K562 (cell line): ENCODE results near the gene ABCB4. TPM values are rescaled to one million over a fixed set of nuclear protein-coding genes. Genes with fewer than 3 reads are reported as not detected.

Experiments
- EZH2 ChIP-seq: IDR thresholded peaks from 2 replicates; pipeline ENCODE4 v1.6.1; 2012; ENCODE audit warnings: low read depth, mild to moderate bottlenecking, inconsistent platforms, low read length, borderline replicate concordance
- GATAD2A ChIP-seq: fragments of 450-650 bp; IDR thresholded peaks from 2 replicates; pipeline ENCODE4 v1.6.1; 2017
- HCFC1 ChIP-seq: IDR thresholded peaks from 2 replicates; pipeline ENCODE4 v1.6.1; 2012; ENCODE audit warnings: low read depth, low read length, improper control_type of control experiment
- NCOR1 ChIP-seq: fragments of 450-650 bp; IDR thresholded peaks from 2 replicates; pipeline ENCODE4 v1.6.1; 2016; ENCODE audit warnings: mild to moderate bottlenecking, moderate library complexity
- NFRKB ChIP-seq: fragments of 450-650 bp; IDR thresholded peaks from 2 replicates; pipeline ENCODE4 v1.6.1; 2016; ENCODE audit warnings: low read depth
- NR2C1 ChIP-seq, 2 experiments: fragments of 450-650 bp; IDR thresholded peaks; 2 replicates each; pipeline ENCODE4 v1.6.1; 2017; ENCODE audit warnings: mild to moderate bottlenecking in 2 of 2, antibody characterized with exemption in 1 of 2, inconsistent platforms in 1 of 2, missing compliant biosample characterization in 1 of 2, missing genetic modification characterization in 1 of 2
- SETDB1 ChIP-seq: IDR thresholded peaks from one replicate; pipeline ENCODE4 v1.6.1; 2012; ENCODE audit warnings: low read length, control low read depth, inconsistent platforms
- SMAD4 ChIP-seq: fragments of 250-450 bp; sonication (Bioruptor Pico); conservative IDR thresholded peaks from 2 replicates; pipeline ENCODE4 v1.8.0; 2021; ENCODE audit warnings: inconsistent platforms, mild to moderate bottlenecking, moderate library complexity
- ZNF785 ChIP-seq: fragments of 250-450 bp; sonication (Bioruptor Pico); IDR thresholded peaks from 2 replicates; pipeline ENCODE4 v1.4.0; 2020; ENCODE audit warnings: mild to moderate bottlenecking
- polyA plus RNA-seq, 8 experiments: library from polyadenylated mRNA; depleted of rRNA in 4 of 8; stranded (reverse) in 5 of 8; unstranded in 3 of 8; fragments of >200 nt; fragmentation: Nextera tagmentation in 2 of 8; fragmentation: Illumina TruSeq in 1 of 8; extraction: Ambion mirVana in 2 of 8; extraction: Trizol in 1 of 8; gene quantifications; 2 replicates each; pipeline versions ENCODE4 v1.2.1 to v1.2.3, GENCODE V29; 2011 to 2014; ENCODE audit warnings: inconsistent platforms in 1 of 8, missing spikeins in 1 of 8
- total RNA-seq, 7 experiments: library from RNA; depleted of rRNA in 6 of 7; stranded (reverse); fragments of >200 nt in 6 of 7; fragmentation: Illumina TruSeq in 2 of 7; extraction: Trizol in 2 of 7; gene quantifications; 2 replicates each; pipeline versions ENCODE4 v1.2.1 to v1.2.3, GENCODE V29; 2011 to 2021; ENCODE audit warnings: low replicate concordance in 1 of 7
- TF ChIP-seq, protein P1 (sequence below): IDR thresholded peaks from 2 replicates; pipeline ENCODE4 v1.6.1; 2012; ENCODE audit warnings: low read depth, low read length, improper control_type of control experiment, borderline replicate concordance
- TF ChIP-seq, protein P2 (sequence below): fragments of 200-800 bp; sonication (Bioruptor generic); IDR thresholded peaks from 2 replicates; pipeline ENCODE4 v1.6.1; 2017; ENCODE audit warnings: missing genetic modification characterization, missing compliant biosample characterization
- TF ChIP-seq, protein P3 (sequence below): fragments of 250-450 bp; sonication (Bioruptor Pico); IDR thresholded peaks from 2 replicates; pipeline ENCODE4 v1.4.0; 2020; ENCODE audit warnings: mild to moderate bottlenecking, moderate library complexity

The ABCB4 gene
- total and polyA plus RNA-seq, 9 of the 15 experiments (the other 6 are each of a cell fraction or from before 2014, with no cell fraction given): 0.06 to 0.73 (median 0.40) TPM

DNA sequence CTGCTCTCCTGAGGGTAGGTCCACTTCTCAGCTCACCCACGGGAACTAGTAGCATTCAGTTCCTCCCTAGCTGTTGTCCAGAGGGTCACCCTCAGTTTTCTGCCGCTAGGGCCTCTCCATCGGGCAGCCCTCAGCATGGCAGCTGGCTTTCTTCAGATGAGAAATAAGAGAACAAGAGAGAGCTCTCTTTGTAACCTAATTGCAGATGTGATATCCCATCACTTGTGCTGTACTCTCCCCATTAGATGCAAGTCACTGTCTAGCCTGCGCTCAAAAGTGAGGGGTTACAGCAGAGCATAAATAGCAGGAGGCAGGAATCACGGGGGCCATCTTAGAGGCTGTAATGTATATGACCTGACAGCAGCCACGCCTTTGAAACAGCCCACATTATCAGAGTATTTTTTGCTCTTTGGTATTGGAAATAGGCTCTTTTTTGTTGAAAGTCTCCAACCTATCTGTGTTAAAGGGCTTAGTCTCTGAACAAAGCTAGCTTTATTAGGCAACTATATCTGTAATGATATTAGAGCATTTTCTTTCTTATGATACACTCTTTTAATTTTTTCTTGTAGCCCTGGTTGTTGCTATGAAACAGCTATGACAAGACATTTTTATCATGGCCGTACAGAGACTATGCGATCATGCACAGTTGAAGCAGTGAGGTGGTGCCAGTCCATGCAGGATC, 84.3 kb downstream of the ABCB4 start (continued):
- TF ChIP-seq EZH2 (no peak), NR2C1 (IDR thresholded peaks at IDR 0.05) (0 out of 2 replicates have a peak, but pooled peaks have one; percentile 11), NR2C1 (tag; IDR thresholded peaks at IDR 0.05) (no peak), ZNF785 (CRISPR knock-in tag) (no peak), NCOR1 (no peak), GATAD2A (no peak), SETDB1 (no peak), NFRKB (peak; percentile 92), HCFC1 (0 out of 2 replicates have a peak, but pooled peaks have one; percentile 17), SMAD4 (peak; percentile 43; the same call in 1 of the 2 replicates)
- TF ChIP-seq, protein P1, sequence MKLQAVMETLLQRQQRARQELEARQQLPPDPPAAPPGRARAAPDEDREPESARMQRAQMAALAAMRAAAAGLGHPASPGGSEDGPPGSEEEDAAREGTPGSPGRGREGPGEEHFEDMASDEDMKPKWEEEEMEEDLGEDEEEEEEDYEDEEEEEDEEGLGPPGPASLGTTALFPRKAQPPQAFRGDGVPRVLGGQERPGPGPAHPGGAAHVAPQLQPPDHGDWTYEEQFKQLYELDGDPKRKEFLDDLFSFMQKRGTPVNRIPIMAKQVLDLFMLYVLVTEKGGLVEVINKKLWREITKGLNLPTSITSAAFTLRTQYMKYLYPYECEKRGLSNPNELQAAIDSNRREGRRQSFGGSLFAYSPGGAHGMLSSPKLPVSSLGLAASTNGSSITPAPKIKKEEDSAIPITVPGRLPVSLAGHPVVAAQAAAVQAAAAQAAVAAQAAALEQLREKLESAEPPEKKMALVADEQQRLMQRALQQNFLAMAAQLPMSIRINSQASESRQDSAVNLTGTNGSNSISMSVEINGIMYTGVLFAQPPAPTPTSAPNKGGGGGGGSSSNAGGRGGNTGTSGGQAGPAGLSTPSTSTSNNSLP: 0 out of 2 replicates have a peak, but pooled peaks have one; percentile 11
- TF ChIP-seq, protein P2, sequence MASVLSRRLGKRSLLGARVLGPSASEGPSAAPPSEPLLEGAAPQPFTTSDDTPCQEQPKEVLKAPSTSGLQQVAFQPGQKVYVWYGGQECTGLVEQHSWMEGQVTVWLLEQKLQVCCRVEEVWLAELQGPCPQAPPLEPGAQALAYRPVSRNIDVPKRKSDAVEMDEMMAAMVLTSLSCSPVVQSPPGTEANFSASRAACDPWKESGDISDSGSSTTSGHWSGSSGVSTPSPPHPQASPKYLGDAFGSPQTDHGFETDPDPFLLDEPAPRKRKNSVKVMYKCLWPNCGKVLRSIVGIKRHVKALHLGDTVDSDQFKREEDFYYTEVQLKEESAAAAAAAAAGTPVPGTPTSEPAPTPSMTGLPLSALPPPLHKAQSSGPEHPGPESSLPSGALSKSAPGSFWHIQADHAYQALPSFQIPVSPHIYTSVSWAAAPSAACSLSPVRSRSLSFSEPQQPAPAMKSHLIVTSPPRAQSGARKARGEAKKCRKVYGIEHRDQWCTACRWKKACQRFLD (CRISPR knock-in tag): peak; percentile 73
- TF ChIP-seq, protein P3, sequence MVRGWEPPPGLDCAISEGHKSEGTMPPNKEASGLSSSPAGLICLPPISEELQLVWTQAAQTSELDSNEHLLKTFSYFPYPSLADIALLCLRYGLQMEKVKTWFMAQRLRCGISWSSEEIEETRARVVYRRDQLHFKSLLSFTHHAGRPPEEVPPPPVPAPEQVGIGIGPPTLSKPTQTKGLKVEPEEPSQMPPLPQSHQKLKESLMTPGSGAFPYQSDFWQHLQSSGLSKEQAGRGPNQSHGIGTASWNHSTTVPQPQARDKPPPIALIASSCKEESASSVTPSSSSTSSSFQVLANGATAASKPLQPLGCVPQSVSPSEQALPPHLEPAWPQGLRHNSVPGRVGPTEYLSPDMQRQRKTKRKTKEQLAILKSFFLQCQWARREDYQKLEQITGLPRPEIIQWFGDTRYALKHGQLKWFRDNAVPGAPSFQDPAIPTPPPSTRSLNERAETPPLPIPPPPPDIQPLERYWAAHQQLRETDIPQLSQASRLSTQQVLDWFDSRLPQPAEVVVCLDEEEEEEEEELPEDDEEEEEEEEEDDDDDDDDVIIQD (CRISPR knock-in tag): no peak
